CD14-positive monocyte (primary cell): ENCODE data around the gene CHPF. TPM values are rescaled to one million over a fixed set of nuclear protein-coding genes. Genes with fewer than 3 reads are reported as not detected.

Source experiments
- DNase-seq, 3 donors: peaks; one replicate each; pipeline ENCODE4 v3.0.0-alpha.2; 2011 to 2022
- H2AFZ ChIP-seq: 2 replicates; pipeline ENCODE4 v1.6.0; 2012; ENCODE audit warnings: mild to moderate bottlenecking, low read depth, low read length, inconsistent platforms; ENCODE audit not compliant: insufficient read depth, poor library complexity, severe bottlenecking
- H3K27ac ChIP-seq, 2 donors: 1 replicate in 1 of 2; 2 replicates in 1 of 2; pipeline ENCODE4 v1.5.1; 2012 to 2013; ENCODE audit warnings: low read length in 2 of 2, control low read depth in 1 of 2, inconsistent platforms in 1 of 2, low read depth in 1 of 2, mild to moderate bottlenecking in 1 of 2
- H3K27me3 ChIP-seq, 2 donors: one replicate each; pipeline versions ENCODE4 v1.6.0 to v1.6.1; 2011 to 2013; ENCODE audit warnings: low read length in 2 of 2; ENCODE audit not compliant: control insufficient read depth in 2 of 2, insufficient read depth in 2 of 2
- H3K36me3 ChIP-seq, 2 donors: replicated peaks in 1 of 2; 1 replicate in 1 of 2; 2 replicates in 1 of 2; pipeline versions ENCODE4 v1.5.1 to v1.6.1; 2012 to 2013; ENCODE audit warnings: low read length in 2 of 2, control low read depth in 1 of 2, inconsistent platforms in 1 of 2, mild to moderate bottlenecking in 1 of 2; ENCODE audit not compliant: insufficient read depth in 2 of 2, control insufficient read depth in 1 of 2
- H3K4me1 ChIP-seq, 2 donors: 1 replicate in 1 of 2; 2 replicates in 1 of 2; pipeline versions ENCODE4 v1.5.1 to v1.6.1; 2012 to 2013; ENCODE audit warnings: low read length in 2 of 2, control low read depth in 1 of 2, inconsistent platforms in 1 of 2, mild to moderate bottlenecking in 1 of 2, moderate library complexity in 1 of 2; ENCODE audit not compliant: insufficient read depth in 2 of 2, control insufficient read depth in 1 of 2
- H3K4me2 ChIP-seq: replicated peaks from 2 replicates; pipeline ENCODE3; 2012; ENCODE audit warnings: low read length, moderate library complexity, mild to moderate bottlenecking; ENCODE audit not compliant: poor library complexity, severe bottlenecking; ENCODE audit errors: extremely low read depth
- H3K4me3 ChIP-seq, 3 experiments: fragments of 200-600 bp in 1 of 3; sonication (generic) in 1 of 3; replicated peaks in 1 of 3; 1 replicate in 2 of 3; 2 replicates in 1 of 3; pipeline ENCODE4 v1.5.1; 2011 to 2013; ENCODE audit warnings: low read length in 3 of 3, mild to moderate bottlenecking in 3 of 3, control low read depth in 2 of 3, low read depth in 2 of 3, inconsistent platforms in 1 of 3, moderate library complexity in 1 of 3
- H3K79me2 ChIP-seq: 2 replicates; pipeline ENCODE4 v1.6.0; 2012; ENCODE audit warnings: mild to moderate bottlenecking, control low read depth, inconsistent platforms, low read length, moderate library complexity; ENCODE audit not compliant: insufficient read depth
- H3K9ac ChIP-seq: 2 replicates; pipeline ENCODE4 v1.6.0; 2017; ENCODE audit warnings: low read length, mild to moderate bottlenecking; ENCODE audit not compliant: insufficient read depth, poor library complexity, severe bottlenecking
- H3K9me3 ChIP-seq, 2 donors: replicated peaks in 1 of 2; 1 replicate in 1 of 2; 2 replicates in 1 of 2; pipeline versions ENCODE4 v1.5.1 to v1.6.1; 2012 to 2013; ENCODE audit warnings: low read length in 2 of 2, control low read depth in 1 of 2; ENCODE audit not compliant: control insufficient read depth in 1 of 2, insufficient read depth in 1 of 2
- H4K20me1 ChIP-seq: 2 replicates; pipeline ENCODE4 v1.6.0; 2012; ENCODE audit warnings: mild to moderate bottlenecking, low read length, control low read depth, moderate library complexity; ENCODE audit not compliant: insufficient read depth
- H3K27ac Mint-ChIP-seq, 7 donors: one replicate each; pipeline ENCODE4 v1.8.0; 2020; ENCODE audit warnings: mild to moderate bottlenecking in 7 of 7, mixed read lengths in 7 of 7, moderate library complexity in 6 of 7, inconsistent platforms in 2 of 7
- H3K27me3 Mint-ChIP-seq, 3 donors: one replicate each; pipeline ENCODE4 v1.8.0; 2021 to 2022; ENCODE audit warnings: low read depth in 3 of 3, mild to moderate bottlenecking in 3 of 3, mixed read lengths in 3 of 3, moderate library complexity in 3 of 3, inconsistent platforms in 1 of 3
- H3K36me3 Mint-ChIP-seq, 2 donors: one replicate each; pipeline ENCODE4 v1.8.0; 2020; ENCODE audit warnings: mixed read lengths in 2 of 2, inconsistent platforms in 1 of 2, mild to moderate bottlenecking in 1 of 2
- H3K4me1 Mint-ChIP-seq: one replicate; pipeline ENCODE4 v1.8.0; 2020; ENCODE audit warnings: mild to moderate bottlenecking, mixed read lengths
- H3K4me3 Mint-ChIP-seq, 2 donors: one replicate each; pipeline ENCODE4 v1.8.0; 2020; ENCODE audit warnings: mild to moderate bottlenecking in 2 of 2, mixed read lengths in 2 of 2, moderate library complexity in 1 of 2
- H3K9me3 Mint-ChIP-seq, 7 donors: one replicate each; pipeline ENCODE4 v1.8.0; 2020 to 2022; ENCODE audit warnings: mixed read lengths in 7 of 7, mild to moderate bottlenecking in 6 of 7, moderate library complexity in 6 of 7, inconsistent platforms in 2 of 7
- CTCF ChIP-seq: fragments of 200-600 bp; IDR thresholded peaks from one replicate; pipeline ENCODE4 v1.8.0; 2022; ENCODE audit warnings: antibody characterized with exemption, mild to moderate bottlenecking
- WGBS: methylation state at CpG from one replicate; pipeline ENCODE4 v1.1.5; 2013; ENCODE audit warnings: missing lambda C conversion rate; ENCODE audit not compliant: insufficient coverage; 5-methylcytosine and 5-hydroxymethylcytosine counted together
- intact Hi-C, 2 donors: fragments of 100-400 bp; cut with micrococcal nuclease; formaldehyde crosslinking; loops; one replicate each; pipeline versions ENCODE4 v1.15.0 to v1.15.1; 2023
- polyA plus RNA-seq, 3 donors: library from polyadenylated mRNA; depleted of rRNA in 1 of 3; unstranded in 2 of 3; stranded (reverse) in 1 of 3; fragments of 300-500 nt in 2 of 3; fragments of >200 nt in 1 of 3; fragmentation: Illumina TruSeq in 2 of 3; gene quantifications; 1 replicate in 2 of 3; 2 replicates in 1 of 3; pipeline ENCODE4 v1.2.3, GENCODE V29; 2012 to 2021

Gene CHPF
- polyA plus RNA-seq, 3 donors, result 0.09 to 0.32 (median 0.09) TPM

- no peaks in the 10 kb centered on the region for H3K9me3 ChIP-seq
- H3K27ac ChIP-seq, result no peak overlapping the region
- H3K79me2 ChIP-seq, result no peaks in the 10 kb centered on the region
- peaks cover 0 to 15% of the 10 kb centered on the region in 2 donors for H3K4me1 ChIP-seq
- no peaks in the 10 kb centered on the region for H4K20me1 ChIP-seq
- no peak overlapping the region for H3K4me3 ChIP-seq
- H3K9me3 Mint-ChIP-seq, result peaks cover 0 to 7% (median 0%) of the 10 kb centered on the region in 7 donors
- intact Hi-C loops, result no loop called here
- H3K27me3 Mint-ChIP-seq, result peaks cover 38 to 53% (median 46%) of the 10 kb centered on the region in 3 donors
- H3K36me3 ChIP-seq, result no peaks in the 10 kb centered on the region
- H3K27ac Mint-ChIP-seq, result peak overlapping the region in 1 of 7 donors; percentile 18
- no peak for DNase-seq
- no peak overlapping the region for H3K9ac ChIP-seq
- peak overlapping the region in 1 of 2 donors; percentile 81 for H3K4me3 Mint-ChIP-seq
- no peak for TF ChIP-seq CTCF
- peaks cover 4% of the 10 kb centered on the region for H3K4me1 Mint-ChIP-seq
- peaks cover 0 to 7% of the 10 kb centered on the region in 2 donors for H3K36me3 Mint-ChIP-seq
- WGBS, result 91% methylated on average over 4 of the region's 6 CpGs
- H2AFZ ChIP-seq, result no peak overlapping the region
- H3K27me3 ChIP-seq, result peaks cover 23 to 43% of the 10 kb centered on the region in 2 donors
- no peak overlapping the region for H3K4me2 ChIP-seq
Observed at GRCh38 chr2:219569635-219570034, 26.0 kb upstream of the CHPF start.

GRCh38 chr2:219569041-219569440, 25.4 kb upstream of the CHPF start:
- Histone ChIP-seq H3K27me3 (peaks cover 23 to 43% of the 10 kb centered on the region in 2 donors), H3K9me3 (no peaks in the 10 kb centered on the region), H2AFZ (no peak overlapping the region), H3K27ac (no peak overlapping the region), H3K4me2 (no peak overlapping the region), H3K4me1 (peaks cover 0 to 15% of the 10 kb centered on the region in 2 donors), H3K4me3 (no peak overlapping the region), H3K36me3 (no peaks in the 10 kb centered on the region), H3K79me2 (no peaks in the 10 kb centered on the region), H3K9ac (no peak overlapping the region), H4K20me1 (no peaks in the 10 kb centered on the region)
- TF ChIP-seq CTCF, result no peak
- Mint-ChIP-seq H3K4me3 (peak overlapping the region in 1 of 2 donors; percentile 81), H3K9me3 (peaks cover 0 to 7% (median 0%) of the 10 kb centered on the region in 7 donors), H3K36me3 (peaks cover 0 to 7% of the 10 kb centered on the region in 2 donors), H3K4me1 (peaks cover 4% of the 10 kb centered on the region), H3K27ac (no peak overlapping the region), H3K27me3 (peaks cover 38 to 53% (median 46%) of the 10 kb centered on the region in 3 donors)
- 100% methylated on average over 3 of the region's 6 CpGs for WGBS
- DNase-seq, result no peak
- intact Hi-C loops, result no loop called here
